NOMO-1 (cell line): ENCODE data around the gene PDE4A.

Experiments
- DNase-seq, 2 experiments: peaks; one replicate each; lab custom pipeline; 2025; ENCODE audit not compliant: unreplicated experiment in 2 of 2; lab: John Stamatoyannopoulos, UW

The PDE4A gene

GRCh38 chr19:10505583-10506229 is 85.4 kb downstream of the PDE4A start:
- DNase-seq = peak; percentile 62 to 69

- DNase-seq = no peak
Measured at GRCh38 chr19:10508036-10508435, 87.7 kb downstream of the PDE4A start.

GRCh38 chr19:10508707-10509106 is 88.4 kb downstream of the PDE4A start:
- DNase-seq = no peak

GRCh38 chr19:10510301-10510802 is 90.0 kb downstream of the PDE4A start:
- DNase-seq = no peak

GRCh38 chr19:10513223-10513622 is 92.9 kb downstream of the PDE4A start:
- no peak for DNase-seq

- no peak for DNase-seq
Measured at GRCh38 chr19:10514211-10515145, 94.1 kb downstream of the PDE4A start.

GRCh38 chr19:10516064-10516385 is 95.7 kb downstream of the PDE4A start:
- DNase-seq = no peak

GRCh38 chr19:10516671-10517286 is 96.4 kb downstream of the PDE4A start:
- DNase-seq = no peak

- DNase-seq = no peak
Measured at GRCh38 chr19:10517361-10517759, 97.0 kb downstream of the PDE4A start, which contains the start of gene S1PR5. Gene S1PR5 (minus strand): TSS chr19:10517447. CDS start chr19:10515011, 2,436 bp downstream.

GRCh38 chr19:10517760-10518443 is 97.6 kb downstream of the PDE4A start:
- DNase-seq = peak in 1 of 2 experiments; percentile 36

GRCh38 chr19:10518444-10519361 is 98.4 kb downstream of the PDE4A start:
- no peak for DNase-seq
